Colon (tissue), 2 donors: ENCODE results near the gene OR1A1.
A peak's percentile ranks its signal among the peaks of the same experiment; 100 is the strongest.
"Not testable (repeated sequence)": the region's sequence is repeated elsewhere in the genome, so short reads cannot be mapped to it uniquely, and the experiment has no call there.

ENCODE experiments used
- FAIRE-seq: peaks from 2 replicates; lab custom pipeline; 2012; peaks lifted over from hg19 to GRCh38; lab: Jason Lieb, UNC
- donor health status: control.
- donor health status: control.

OR1A1 gene

GRCh38 chr17:3207367-3207766, at the start of gene OR1A1:
Gene OR1A1, plus strand, starts transcription at chr17:3207667. Its CDS starts 7,954 bp downstream, at chr17:3215621.
- FAIRE-seq: no peak

GRCh38 chr17:3167574-3167973, 39.9 kb upstream of the OR1A1 start:
- FAIRE-seq: no peak

GRCh38 chr17:3189961-3190360, 17.5 kb upstream of the OR1A1 start:
- no peak for FAIRE-seq

- no peak for FAIRE-seq
These were observed 10.2 kb upstream of the OR1A1 start, which contains the start of gene OR1A2 for GRCh38 chr17:3197219-3197618. Gene OR1A2, plus strand, starts transcription at chr17:3197519. Its CDS starts 0 bp downstream, at chr17:3197519.

- no peak for FAIRE-seq
These were observed 1.0 kb downstream of the OR1A1 start for GRCh38 chr17:3208484-3208883.

GRCh38 chr17:3213001-3213400, 5.5 kb downstream of the OR1A1 start:
- FAIRE-seq: no peak

- FAIRE-seq: no peak
These were observed 6.1 kb downstream of the OR1A1 start for GRCh38 chr17:3213587-3213986.

- FAIRE-seq: not testable (repeated sequence)
These were observed 12.5 kb downstream of the OR1A1 start for GRCh38 chr17:3219978-3220377.

- FAIRE-seq: no peak
These were observed 14.4 kb downstream of the OR1A1 start for GRCh38 chr17:3221850-3222249.

- no peak for FAIRE-seq
These were observed 15.0 kb downstream of the OR1A1 start for GRCh38 chr17:3222505-3222904.

- FAIRE-seq: peak; percentile 81
These were observed 17.4 kb downstream of the OR1A1 start for GRCh38 chr17:3224721-3225352.

- not testable (repeated sequence) for FAIRE-seq
These were observed 24.8 kb downstream of the OR1A1 start for GRCh38 chr17:3232300-3232699.

GRCh38 chr17:3238685-3239084, 31.2 kb downstream of the OR1A1 start:
- FAIRE-seq: not testable (repeated sequence)

GRCh38 chr17:3241044-3241443, 33.6 kb downstream of the OR1A1 start:
- FAIRE-seq: not testable (repeated sequence)

GRCh38 chr17:3244841-3245240, 37.4 kb downstream of the OR1A1 start:
- not testable (repeated sequence) for FAIRE-seq

- FAIRE-seq: not testable (repeated sequence)
These were observed 41.5 kb downstream of the OR1A1 start for GRCh38 chr17:3249013-3249412.

- FAIRE-seq: no peak
These were observed 49.1 kb downstream of the OR1A1 start for GRCh38 chr17:3256575-3256974.

GRCh38 chr17:3260163-3260562, 52.7 kb downstream of the OR1A1 start:
- no peak for FAIRE-seq

- FAIRE-seq: no peak
These were observed 53.1 kb downstream of the OR1A1 start for GRCh38 chr17:3260600-3260999.
